ENCODE measurements around the gene PRKCH. TPM values are rescaled to one million over a fixed set of nuclear protein-coding genes. Genes with fewer than 3 reads are reported as not detected.
A peak's percentile ranks its signal among the peaks of the same experiment; 100 is the strongest.
"Not testable (repeated sequence)": the region's sequence is repeated elsewhere in the genome, so short reads cannot be mapped to it uniquely, and the experiment has no call there.

Gene PRKCH
- total RNA-seq, 1 donor from 2014 or later = 6.6 TPM

- DNase-seq (ENCODE audit: low read depth) = peak; percentile 91
Observed at GRCh38 chr14:61527325-61528100, 206.1 kb downstream of the PRKCH start.

GRCh38 chr14:61528591-61529021, 207.2 kb downstream of the PRKCH start:
- DNase-seq (ENCODE audit: low read depth) = peak; percentile 77

GRCh38 chr14:61529360-61529759, 208.0 kb downstream of the PRKCH start:
- DNase-seq (ENCODE audit: low read depth) = not testable (repeated sequence)

GRCh38 chr14:61530296-61530695, 208.9 kb downstream of the PRKCH start:
- DNase-seq (ENCODE audit: low read depth) = no peak

- DNase-seq (ENCODE audit: low read depth) = no peak
Observed at GRCh38 chr14:61530896-61531295, 209.5 kb downstream of the PRKCH start.

GRCh38 chr14:61531465-61532122, 210.2 kb downstream of the PRKCH start:
- no peak for DNase-seq (ENCODE audit: low read depth)

GRCh38 chr14:61532123-61532505, 210.7 kb downstream of the PRKCH start:
- no peak for DNase-seq (ENCODE audit: low read depth)

GRCh38 chr14:61532763-61533162, 211.4 kb downstream of the PRKCH start:
- no peak for DNase-seq (ENCODE audit: low read depth)

GRCh38 chr14:61533513-61534255, 212.3 kb downstream of the PRKCH start:
- DNase-seq (ENCODE audit: low read depth) = peak; percentile 70

- no peak for DNase-seq (ENCODE audit: low read depth)
Observed at GRCh38 chr14:61535032-61535431, 213.7 kb downstream of the PRKCH start.

GRCh38 chr14:61535458-61535857, 214.1 kb downstream of the PRKCH start:
- DNase-seq (ENCODE audit: low read depth) = peak; percentile 76

GRCh38 chr14:61536661-61537562, 215.5 kb downstream of the PRKCH start:
- DNase-seq (ENCODE audit: low read depth) = peak; percentile 91

GRCh38 chr14:61537563-61538463, 216.4 kb downstream of the PRKCH start:
- peak; percentile 99 for DNase-seq (ENCODE audit: low read depth)

GRCh38 chr14:61538464-61539022, 217.2 kb downstream of the PRKCH start:
- no peak for DNase-seq (ENCODE audit: low read depth)

- no peak for DNase-seq (ENCODE audit: low read depth)
Observed at GRCh38 chr14:61539631-61540030, 218.3 kb downstream of the PRKCH start.

GRCh38 chr14:61540931-61541330, 219.6 kb downstream of the PRKCH start:
- DNase-seq (ENCODE audit: low read depth) = no peak

GRCh38 chr14:61542848-61543790, 221.7 kb downstream of the PRKCH start:
- no peak for DNase-seq (ENCODE audit: low read depth)

- no peak for DNase-seq (ENCODE audit: low read depth)
Observed at GRCh38 chr14:61543946-61544345, 222.6 kb downstream of the PRKCH start.

All from renal cortical epithelial cell (primary cell).